Suprapubic skin (tissue), 4 donors: ENCODE data around the gene MALRD1.

Experiments
- POLR2A ChIP-seq, 2 donors: fragments of 450-650 bp; IDR thresholded peaks; one replicate each; pipeline ENCODE4 v1.6.1; 2017; ENCODE audit warnings: antibody characterized with exemption in 2 of 2, mild to moderate bottlenecking in 2 of 2, moderate library complexity in 2 of 2
- POLR2AphosphoS5 ChIP-seq, 3 donors: sonication (generic); formaldehyde crosslinking; IDR thresholded peaks; one replicate each; pipeline ENCODE4 v1.6.1; 2017; ENCODE audit warnings: antibody characterized with exemption in 3 of 3
- TF ChIP-seq, protein P1 (sequence below), 2 donors: fragments of 200-600 bp in 1 of 2; fragments of 450-650 bp in 1 of 2; sonication (generic) in 1 of 2; IDR thresholded peaks; one replicate each; pipeline ENCODE4 v1.5.1; 2016 to 2019; ENCODE audit warnings: antibody characterized with exemption in 2 of 2, mild to moderate bottlenecking in 1 of 2, moderate library complexity in 1 of 2

GRCh38 chr10:19659920-19660655, 611.5 kb downstream of the MALRD1 start:
- TF ChIP-seq, protein P1, sequence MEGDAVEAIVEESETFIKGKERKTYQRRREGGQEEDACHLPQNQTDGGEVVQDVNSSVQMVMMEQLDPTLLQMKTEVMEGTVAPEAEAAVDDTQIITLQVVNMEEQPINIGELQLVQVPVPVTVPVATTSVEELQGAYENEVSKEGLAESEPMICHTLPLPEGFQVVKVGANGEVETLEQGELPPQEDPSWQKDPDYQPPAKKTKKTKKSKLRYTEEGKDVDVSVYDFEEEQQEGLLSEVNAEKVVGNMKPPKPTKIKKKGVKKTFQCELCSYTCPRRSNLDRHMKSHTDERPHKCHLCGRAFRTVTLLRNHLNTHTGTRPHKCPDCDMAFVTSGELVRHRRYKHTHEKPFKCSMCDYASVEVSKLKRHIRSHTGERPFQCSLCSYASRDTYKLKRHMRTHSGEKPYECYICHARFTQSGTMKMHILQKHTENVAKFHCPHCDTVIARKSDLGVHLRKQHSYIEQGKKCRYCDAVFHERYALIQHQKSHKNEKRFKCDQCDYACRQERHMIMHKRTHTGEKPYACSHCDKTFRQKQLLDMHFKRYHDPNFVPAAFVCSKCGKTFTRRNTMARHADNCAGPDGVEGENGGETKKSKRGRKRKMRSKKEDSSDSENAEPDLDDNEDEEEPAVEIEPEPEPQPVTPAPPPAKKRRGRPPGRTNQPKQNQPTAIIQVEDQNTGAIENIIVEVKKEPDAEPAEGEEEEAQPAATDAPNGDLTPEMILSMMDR (IDR thresholded peaks at IDR 0.05) = no peak
- TF ChIP-seq POLR2A (IDR thresholded peaks at IDR 0.05) (no peak), POLR2AphosphoS5 (IDR thresholded peaks at IDR 0.05) (no peak)
